NCI-H2081 (cell line): ENCODE measurements around the gene OR11A1.

Experiments used
- DNase-seq, 2 experiments: peaks; one replicate each; lab custom pipeline; 2025; lab: John Stamatoyannopoulos, UW

OR11A1 gene

GRCh38 chr6:29456971-29457370 lies at the start of gene OR11A1, which contains the start of gene OR2H1:
Gene OR11A1, minus strand, starts transcription at chr6:29457071. Its CDS starts 29,430 bp downstream, at chr6:29427641.
Gene OR2H1, plus strand, starts transcription at chr6:29457155. Its CDS starts 4,615 bp downstream, at chr6:29461770.
- no peak for DNase-seq

DNA sequence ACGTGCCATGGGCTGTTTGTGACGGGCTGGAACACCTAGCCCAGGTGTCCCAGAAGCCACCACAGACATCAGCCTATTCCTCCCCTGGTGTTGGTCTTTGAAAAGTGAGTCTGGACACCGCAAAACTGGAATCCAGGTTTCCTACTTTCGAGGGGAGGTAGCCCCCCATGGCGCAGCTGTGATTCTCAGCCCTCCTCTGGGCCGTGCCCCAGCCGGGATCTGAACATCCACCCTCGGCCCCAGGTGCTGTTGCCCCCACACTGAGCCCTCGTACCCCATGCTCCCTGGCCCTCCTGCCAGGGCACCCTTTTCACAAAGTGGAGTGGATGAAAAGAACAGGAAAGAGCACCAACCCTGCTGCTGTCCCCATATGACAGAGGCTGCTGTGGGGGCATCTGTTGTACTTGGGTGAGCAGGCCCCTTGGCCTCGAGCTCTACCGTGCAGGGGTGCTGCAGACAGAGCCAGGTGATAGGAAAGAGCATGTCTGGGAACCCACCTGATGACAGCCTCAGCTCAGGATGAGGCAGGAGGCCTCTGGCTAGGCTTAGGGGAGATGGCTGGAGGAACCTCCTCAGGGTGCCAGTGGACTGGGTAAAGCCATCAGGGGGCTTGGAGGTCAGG lies 49.7 kb upstream of the OR11A1 start:
- DNase-seq, result no peak

DNA sequence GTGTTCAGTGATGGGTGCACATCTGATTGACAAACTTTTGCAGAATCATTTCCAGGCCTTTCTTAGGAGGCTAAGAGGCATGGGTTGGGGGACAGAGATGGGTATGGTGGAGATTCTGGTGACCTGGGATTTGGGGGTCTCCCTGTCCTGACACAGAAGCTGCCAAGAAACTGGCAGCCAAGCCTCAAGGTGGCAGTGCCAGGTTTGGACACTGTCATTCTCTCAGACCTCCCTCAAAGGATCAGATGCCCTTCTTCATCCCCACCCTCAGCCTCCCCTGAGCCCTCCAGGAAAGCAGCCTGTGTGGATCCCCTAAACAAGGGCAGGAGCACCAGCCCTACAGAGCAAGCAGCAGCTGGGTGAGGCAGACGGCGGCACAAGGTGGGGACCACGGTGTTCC lies 48.9 kb upstream of the OR11A1 start:
- no peak for DNase-seq

GRCh38 chr6:29504961-29505360 lies 48.1 kb upstream of the OR11A1 start:
- no peak for DNase-seq

DNA sequence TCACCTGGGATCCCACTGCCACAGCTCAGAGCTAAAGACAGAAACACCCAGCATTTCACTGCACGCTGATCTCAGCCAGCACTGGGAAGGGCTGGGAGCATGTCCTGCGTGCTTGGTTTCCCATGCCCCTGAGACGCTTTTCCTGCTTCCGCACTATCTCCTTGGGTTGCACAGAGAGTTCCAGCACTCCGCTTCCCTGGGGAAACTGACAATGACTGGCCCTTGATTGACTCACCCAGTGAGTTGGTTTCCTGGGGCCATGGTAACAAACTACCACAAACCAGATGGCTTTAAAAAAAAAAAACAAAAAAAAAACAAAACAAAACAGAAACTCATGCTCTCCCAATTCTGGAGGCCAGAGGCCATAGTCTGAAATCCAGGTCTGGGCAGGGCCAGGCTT lies 45.7 kb upstream of the OR11A1 start:
- no peak for DNase-seq

- DNase-seq, result no peak
Observed at GRCh38 chr6:29502181-29502580, 45.3 kb upstream of the OR11A1 start.

DNA sequence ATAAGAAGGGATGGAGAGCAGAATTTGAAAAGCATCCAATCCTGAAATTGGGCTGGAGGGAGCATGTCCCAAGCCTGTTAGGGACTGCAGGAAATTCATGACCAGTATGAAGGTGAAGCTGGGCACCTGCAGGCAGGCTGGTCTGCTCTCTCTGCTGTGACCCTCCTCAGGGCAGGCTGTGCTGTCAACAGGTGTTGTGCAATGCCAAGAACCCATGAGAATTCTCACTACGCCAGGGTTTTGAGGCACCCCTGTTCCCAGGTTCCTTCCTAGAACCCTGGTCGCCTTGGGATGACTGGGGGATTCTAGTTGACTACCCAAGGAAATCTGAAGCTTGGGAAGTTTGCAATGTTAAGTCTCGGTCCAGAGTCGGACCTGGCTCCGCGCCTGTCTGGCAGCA lies 44.2 kb upstream of the OR11A1 start:
- DNase-seq, result no peak

- DNase-seq, result no peak
Observed at GRCh38 chr6:29500594-29500993, 43.7 kb upstream of the OR11A1 start.

GRCh38 chr6:29499704-29500103 lies 42.8 kb upstream of the OR11A1 start:
- DNase-seq, result no peak

DNA sequence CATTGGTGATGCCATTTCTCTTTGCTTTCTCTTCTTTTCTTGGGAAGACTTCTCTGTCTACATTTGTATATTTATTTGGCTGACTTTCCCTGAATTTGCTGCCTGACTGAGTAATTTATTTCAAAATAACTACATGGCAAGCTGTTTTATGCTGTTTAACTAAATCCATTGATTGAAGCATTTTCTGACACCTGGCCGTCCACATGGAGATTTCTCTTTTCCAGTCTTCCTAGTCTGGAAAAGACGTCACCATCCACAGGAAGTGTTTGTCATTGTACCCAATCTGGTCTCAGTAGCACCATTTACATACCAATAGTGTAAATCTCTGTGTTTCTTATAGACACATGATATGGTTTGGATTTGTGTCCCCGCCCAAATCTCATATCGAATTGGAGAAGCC lies 40.1 kb upstream of the OR11A1 start:
- no peak for DNase-seq

- no peak for DNase-seq
Observed at GRCh38 chr6:29495571-29495970, 38.7 kb upstream of the OR11A1 start.

GRCh38 chr6:29494131-29494530 lies 37.3 kb upstream of the OR11A1 start:
- DNase-seq, result no peak

DNA sequence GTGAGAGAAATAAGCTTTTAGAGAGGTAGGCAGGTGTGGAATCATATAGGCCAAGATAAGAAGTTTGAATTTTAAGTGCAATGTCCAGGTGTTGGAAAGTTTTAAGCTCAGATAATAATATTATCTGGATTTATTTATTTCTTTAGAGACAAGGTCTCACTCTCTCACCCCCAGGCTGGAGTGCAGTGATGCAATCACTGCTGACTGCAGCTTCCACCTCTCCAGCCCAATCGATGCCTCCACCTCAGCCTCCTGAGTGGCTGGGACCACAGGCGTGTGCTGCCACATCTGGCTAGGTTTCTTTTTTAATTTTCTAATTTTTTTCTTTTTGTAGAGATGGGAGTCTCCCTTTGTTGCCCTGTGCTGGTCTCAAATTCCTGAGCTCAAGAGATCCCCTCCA lies 36.4 kb upstream of the OR11A1 start:
- DNase-seq, result no peak

DNA sequence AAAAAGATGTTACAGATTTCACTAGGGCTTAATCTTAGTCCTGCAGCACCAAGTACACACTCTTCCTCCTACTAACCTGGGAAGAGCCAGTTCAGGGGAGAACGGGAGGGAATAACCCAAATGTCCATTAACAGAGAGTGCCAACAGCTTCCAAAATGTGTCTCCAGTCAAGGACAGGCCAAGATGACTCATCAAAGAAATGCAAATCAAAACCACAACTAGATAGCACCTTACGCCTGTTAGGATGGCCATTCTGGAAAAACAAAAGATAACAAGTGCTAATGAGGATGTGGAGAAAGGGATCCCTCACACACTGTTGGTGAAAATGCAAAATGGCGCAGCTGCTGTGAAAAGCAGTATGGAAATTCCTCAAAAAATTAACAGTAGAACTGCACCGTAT lies 34.7 kb upstream of the OR11A1 start:
- DNase-seq, result no peak

DNA sequence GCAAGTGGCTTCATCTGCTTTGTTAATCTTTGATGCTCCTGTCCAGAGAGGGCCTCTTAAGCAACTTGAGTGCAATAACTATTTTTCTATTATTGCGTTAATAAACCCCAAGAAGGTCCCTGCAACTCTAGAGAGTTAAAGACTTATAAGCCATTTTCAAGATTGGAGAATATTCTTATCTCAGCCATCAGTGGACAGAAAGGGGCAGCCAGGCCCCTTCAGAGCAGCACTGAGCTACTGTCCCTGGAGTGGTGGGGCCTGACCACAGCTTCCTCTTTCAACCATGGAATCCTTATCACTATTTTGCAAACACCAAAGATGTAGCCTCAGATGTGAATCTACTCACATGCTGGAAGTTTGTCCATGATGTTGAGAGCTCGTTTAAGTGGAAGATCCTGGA lies 33.7 kb upstream of the OR11A1 start:
- DNase-seq, result no peak

- no peak for DNase-seq
Observed at GRCh38 chr6:29490055-29490454, 33.2 kb upstream of the OR11A1 start.

- DNase-seq, result no peak
Observed at GRCh38 chr6:29489286-29489685, 32.4 kb upstream of the OR11A1 start.

- DNase-seq, result no peak
Observed at GRCh38 chr6:29488874-29489273, 32.0 kb upstream of the OR11A1 start.

DNA sequence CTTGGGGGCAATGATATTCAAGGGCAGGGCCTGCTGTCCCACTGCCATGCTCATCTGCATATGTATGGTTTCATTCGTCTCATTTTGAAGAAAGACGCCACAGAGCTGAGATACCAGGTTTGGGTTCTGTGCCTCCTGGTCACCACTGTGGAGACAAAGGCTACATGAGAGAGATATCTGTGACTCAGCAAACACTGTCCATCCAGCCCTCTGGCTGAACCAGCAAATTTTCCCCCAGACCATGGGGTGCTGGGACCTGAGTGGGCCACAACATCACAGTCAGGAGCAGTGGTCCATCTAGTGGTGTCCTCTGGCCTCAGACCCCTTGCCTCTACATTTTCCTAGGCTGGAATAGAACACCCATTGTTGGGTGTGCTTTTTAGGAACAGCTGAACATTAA lies 30.8 kb upstream of the OR11A1 start, which contains the start of gene MAS1L:
TSS of gene MAS1L (minus strand) at position 297 of the 400 bp plus-strand sequence. CDS start at position 243, 54 bp downstream.
- no peak for DNase-seq

- no peak for DNase-seq
Observed at GRCh38 chr6:29487131-29487530, 30.3 kb upstream of the OR11A1 start.

- DNase-seq, result no peak
Observed at GRCh38 chr6:29486577-29486976, 29.7 kb upstream of the OR11A1 start.

GRCh38 chr6:29483735-29484134 lies 26.9 kb upstream of the OR11A1 start:
- DNase-seq, result no peak

GRCh38 chr6:29483186-29483585 lies 26.3 kb upstream of the OR11A1 start:
- DNase-seq, result no peak

- no peak for DNase-seq
Observed at GRCh38 chr6:29479560-29479959, 22.7 kb upstream of the OR11A1 start.
